GM18858 (cell line): ENCODE data around the gene AACS.
"Not testable (repeated sequence)": the region's sequence is repeated elsewhere in the genome, so short reads cannot be mapped to it uniquely, and the experiment has no call there.

Experiments used
- ATAC-seq: cut with Tn5 transposase; IDR thresholded peaks from one replicate; pipeline ENCODE4 v1.9.1; 2021; ENCODE audit not compliant: unreplicated experiment

Gene AACS, protein sequence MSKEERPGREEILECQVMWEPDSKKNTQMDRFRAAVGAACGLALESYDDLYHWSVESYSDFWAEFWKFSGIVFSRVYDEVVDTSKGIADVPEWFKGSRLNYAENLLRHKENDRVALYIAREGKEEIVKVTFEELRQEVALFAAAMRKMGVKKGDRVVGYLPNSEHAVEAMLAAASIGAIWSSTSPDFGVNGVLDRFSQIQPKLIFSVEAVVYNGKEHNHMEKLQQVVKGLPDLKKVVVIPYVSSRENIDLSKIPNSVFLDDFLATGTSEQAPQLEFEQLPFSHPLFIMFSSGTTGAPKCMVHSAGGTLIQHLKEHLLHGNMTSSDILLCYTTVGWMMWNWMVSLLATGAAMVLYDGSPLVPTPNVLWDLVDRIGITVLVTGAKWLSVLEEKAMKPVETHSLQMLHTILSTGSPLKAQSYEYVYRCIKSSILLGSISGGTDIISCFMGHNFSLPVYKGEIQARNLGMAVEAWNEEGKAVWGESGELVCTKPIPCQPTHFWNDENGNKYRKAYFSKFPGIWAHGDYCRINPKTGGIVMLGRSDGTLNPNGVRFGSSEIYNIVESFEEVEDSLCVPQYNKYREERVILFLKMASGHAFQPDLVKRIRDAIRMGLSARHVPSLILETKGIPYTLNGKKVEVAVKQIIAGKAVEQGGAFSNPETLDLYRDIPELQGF

DNA sequence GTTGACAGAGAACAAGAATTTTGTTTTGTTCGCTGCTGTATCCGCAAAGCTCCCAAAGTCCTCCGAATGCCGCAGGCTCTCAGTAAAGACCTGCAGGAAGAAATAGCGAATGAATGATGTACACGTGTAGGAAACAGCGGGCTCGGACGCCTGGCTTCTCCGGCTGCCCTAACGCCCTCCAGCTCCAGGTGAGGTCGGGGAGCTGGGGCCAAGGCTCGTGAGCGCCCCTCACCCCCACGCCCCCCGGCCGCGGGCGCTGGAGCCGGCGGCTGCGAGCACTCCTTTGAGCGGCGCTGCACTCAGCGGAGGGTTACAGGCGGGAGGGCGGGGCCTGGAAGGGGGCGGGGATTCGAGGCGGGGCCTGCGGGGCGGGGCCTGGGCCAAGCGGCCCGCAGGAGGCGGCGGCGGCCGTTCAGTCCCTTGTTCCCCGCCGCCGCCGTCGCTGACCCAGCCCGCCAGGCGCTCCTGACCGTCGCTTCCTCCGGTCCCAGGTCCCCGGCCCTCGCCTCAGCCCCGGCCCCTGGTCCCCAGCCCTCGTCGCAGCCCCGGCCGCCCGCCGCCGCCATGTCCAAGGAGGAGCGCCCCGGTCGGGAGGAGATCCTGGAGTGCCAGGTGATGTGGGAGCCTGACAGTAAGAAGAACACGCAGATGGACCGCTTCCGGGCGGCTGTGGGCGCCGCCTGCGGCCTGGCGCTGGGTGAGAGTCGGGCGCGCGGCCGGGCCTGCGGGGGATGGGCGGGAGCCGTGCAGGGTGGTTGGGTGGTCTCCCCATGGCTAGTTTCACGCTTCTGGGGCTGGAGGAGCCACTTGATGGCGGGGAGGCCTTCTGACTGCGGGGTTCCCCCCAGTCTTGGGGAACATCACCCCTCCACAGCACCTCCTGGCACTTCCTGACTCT is at the start of gene AACS:
TSS of gene AACS (plus strand) at position 415 of the 898 bp plus-strand sequence. CDS start at position 565, 150 bp downstream.
- peak; percentile 75 for ATAC-seq

DNA sequence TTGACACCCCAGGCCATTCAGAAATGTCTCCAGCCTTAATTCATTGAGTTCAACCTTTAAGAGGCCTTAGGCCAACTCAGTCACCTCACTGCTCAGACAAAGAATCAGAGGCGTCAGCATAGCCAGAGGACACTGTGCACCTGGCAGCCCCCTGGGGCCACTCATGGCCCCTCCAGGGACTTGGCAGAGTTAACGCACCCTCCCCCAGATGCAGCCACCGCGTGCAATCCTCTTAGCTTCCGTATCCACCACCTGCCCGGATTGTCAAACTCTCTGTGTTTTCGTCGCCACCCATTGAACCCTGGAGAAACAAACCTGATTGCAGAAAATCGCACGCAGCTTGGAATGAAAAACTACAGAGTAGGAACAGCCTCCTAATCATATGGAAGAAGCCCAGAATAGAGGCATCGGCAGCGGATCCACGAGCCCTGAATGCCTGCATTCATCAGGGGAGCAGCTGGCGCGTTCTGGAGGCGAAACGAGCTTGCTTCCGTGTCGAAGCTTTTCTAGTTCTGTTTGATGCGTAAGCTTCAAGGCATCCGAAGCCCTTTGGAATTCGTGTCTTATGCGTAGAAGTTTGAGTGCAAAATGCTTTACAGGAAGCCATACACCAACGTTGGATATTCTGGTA is 49.4 kb upstream of the AACS start:
- ATAC-seq: no peak

DNA sequence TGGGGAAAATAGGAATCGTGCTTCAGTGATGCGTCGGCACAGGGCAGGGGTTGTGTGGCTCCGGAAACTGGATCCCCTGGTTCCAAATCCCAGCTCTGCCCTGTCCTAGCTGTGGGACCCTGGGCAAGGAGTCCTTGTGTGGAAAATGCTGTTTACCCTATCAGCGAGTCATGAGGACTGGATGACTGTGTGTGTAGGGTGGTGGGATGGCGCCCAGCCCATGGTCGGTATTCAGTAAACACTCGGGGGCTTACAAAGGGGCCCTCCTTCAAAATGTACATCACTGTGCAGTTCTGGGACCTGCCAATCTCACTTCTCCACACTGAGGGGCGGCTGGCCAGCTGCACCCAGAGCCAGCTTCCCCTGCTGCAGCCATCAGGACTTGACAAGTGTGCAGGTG is 47.4 kb upstream of the AACS start:
- no peak for ATAC-seq

DNA sequence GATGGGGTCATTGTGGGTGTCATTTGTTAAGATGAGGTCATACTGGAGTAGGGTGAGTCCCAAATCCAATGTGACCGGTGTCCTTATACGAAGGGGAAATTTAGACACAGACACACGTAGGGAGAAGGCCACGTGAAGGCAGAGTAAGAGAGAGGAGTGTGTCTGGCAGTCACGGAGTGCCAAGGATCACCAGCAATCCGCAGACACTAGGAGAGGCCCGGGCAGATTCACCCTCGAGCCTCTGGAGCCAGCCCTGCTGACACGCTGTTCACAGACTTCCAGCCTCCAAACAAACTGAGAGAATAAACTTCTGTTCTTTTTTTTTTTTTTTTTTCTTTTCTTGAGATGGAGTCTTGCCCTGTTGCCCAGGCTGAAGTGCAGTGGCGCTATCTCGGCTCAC is 46.9 kb upstream of the AACS start:
- ATAC-seq: no peak

DNA sequence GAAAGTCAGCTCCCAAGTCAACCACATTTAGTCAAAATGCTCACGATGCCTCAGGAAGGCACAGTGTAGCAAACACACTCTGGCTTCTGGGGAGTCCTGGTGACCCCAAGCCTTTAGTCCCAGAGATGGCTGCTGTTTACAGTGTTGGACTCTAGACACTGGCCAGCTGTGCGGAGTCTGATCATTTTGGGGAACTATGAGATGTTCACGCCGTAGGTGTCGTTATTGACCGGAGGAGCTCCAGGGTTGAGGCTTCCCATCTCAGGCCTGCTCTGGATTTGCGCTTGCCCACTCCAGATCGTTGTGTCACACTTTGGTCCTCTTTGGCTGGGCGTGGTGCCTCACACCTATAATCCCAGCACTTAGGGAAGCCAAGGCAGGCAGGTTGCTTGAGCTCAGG is 44.1 kb upstream of the AACS start:
- no peak for ATAC-seq

DNA sequence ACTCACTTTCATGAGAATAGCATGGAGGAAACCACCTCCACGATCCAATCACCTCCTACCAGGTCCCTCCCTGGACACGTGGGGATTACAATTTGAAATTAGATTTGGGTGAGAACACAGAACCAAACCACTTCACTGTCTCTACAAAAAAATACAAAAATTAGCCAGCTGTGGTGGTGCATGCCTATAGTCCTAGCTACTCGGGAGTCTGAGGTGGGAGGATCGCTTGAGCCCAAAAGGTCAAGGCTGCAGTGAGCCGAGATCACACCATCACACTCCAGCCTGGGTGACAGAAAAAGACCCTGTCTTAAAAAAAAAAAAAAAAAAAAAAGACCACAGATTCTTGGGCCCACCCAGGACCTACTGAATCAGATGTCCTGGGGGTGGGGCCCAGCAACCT is 43.5 kb upstream of the AACS start:
- ATAC-seq: no peak

DNA sequence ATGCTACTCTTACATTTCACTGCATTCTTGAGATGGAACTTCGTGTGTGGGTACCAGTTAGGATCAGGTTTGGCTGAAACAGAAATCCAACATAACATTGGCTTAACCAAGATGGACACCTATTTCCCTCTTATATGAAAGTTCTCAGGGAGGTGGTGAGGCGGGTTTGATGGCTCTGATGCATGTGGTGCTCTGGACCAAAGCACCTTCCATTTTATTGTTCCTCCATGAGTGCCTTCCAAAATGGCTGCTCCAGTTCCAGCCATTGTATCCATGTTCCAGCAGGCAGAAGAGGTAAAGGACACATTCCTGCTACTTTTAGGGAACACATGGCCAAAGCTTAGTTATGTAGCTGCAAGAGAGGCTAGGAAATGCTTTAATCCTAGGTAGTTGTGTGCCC is 42.2 kb upstream of the AACS start:
- no peak for ATAC-seq

DNA sequence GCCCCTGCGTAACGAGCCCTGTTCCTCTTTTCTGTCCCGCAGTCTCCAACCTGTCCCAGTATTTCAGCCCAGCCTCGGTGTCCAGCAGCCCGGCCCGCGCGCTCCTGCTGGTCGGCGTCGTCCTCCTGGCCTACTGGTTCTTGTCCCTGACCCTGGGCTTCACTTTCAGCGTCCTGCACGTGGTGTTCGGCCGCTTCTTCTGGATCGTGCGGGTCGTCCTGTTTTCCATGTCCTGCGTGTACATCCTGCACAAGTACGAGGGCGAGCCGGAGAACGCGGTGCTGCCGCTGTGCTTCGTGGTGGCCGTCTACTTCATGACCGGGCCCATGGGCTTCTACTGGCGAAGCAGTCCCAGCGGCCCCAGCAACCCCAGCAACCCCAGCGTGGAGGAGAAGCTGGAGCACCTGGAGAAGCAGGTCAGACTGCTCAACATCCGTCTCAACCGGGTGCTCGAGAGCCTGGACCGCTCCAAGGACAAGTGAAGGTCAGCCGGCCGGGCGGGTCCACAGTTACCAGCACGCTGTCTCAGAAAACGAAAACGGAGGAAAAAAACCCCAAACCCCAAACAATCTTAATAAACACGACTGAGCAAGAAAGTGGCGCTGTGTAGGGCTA is 40.2 kb upstream of the AACS start:
- ATAC-seq: no peak

DNA sequence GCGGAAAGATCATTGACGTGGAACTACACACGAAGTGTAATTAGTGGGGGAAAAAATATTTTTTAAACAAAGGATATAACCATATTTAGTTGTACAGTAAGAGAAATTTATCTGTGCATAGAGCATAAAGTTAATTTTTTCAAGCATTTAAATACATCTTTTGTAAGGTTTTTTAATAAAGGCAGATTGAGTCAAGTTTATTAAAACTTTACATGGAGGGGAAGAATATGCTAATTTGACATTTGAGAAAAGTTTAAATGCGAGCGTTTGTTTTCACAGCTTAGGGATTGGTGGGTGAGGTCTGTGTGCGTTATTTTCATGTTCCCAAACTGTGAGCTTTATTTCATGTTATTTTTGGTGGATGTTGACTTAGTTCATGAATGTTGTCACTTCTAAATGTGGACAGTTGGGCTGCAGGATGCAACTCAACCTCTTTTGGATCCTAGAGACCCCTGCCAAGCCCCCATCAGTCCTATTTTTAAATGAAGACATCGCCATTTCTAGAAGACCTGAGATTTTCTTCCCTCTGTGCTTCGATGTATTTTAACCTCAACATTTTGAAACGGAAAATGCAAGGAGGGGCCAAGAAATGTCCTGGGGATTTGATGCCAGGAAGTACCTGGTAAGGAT is 39.5 kb upstream of the AACS start:
- ATAC-seq: no peak

DNA sequence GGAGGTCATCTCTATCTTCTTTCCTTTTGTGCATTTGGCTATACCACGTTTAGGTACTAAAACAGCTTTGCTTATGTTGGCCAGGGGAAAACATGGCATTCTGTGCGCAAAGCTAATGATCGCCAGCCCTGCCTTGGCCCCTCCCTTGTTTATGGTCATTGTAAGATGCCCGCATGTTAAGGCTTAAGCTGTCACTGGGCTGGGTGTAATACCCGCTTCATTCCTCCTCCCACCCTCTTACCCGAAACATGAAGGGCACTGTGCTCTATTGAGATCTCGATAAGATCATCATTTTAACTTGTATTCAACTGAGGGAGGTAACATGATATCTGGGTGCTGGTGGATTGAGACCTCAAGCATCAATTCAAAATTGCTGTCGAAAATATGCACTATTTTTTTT is 37.1 kb upstream of the AACS start:
- no peak for ATAC-seq

DNA sequence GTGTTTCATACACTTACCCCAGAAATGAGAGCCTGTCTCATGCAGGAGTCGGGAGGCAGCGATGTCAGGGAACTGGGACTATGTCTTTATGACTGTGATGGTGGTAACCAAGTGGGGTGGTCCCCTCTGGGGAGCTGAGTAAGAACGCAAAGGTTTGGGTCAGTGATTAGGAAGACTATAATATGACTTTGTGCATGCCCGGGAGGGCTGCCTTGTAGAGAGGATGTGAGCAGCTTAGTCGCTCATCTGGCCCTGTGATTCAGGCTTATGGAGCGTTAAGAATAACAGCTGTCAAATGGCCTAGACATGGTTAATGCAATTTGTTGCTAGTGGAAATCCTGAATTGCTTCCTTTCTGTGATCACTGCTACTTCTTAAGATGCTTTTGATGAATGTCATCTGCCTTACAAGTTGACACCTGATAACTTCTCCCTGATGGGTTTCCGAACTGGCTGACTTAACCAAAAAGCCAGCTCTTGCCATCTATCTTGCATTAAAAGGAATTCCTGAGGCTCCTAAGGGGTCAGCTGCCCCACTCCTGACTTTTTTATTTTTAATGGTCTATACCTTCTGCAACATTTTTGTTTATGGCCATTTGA is 35.4 kb upstream of the AACS start:
- ATAC-seq: no peak

DNA sequence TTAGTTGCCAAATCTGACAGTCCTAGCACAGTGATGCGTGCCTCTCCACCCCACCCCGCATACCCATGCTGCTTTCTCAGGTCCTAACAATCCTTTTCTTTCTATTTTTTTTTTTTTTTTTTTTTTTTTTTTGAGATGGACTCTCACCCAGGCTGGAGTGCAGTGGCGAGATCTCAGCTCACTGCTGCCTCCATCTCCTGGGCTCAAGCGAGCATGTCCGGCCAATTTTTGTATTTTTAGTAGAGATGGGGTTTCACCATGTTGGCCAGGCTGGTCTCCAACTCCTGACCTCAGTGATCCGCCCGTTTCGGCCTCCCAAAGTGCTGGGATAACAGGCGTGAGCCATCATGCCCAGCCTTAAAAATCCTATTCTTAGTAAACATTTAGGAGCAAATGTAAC is 33.8 kb upstream of the AACS start:
- not testable (repeated sequence) for ATAC-seq

DNA sequence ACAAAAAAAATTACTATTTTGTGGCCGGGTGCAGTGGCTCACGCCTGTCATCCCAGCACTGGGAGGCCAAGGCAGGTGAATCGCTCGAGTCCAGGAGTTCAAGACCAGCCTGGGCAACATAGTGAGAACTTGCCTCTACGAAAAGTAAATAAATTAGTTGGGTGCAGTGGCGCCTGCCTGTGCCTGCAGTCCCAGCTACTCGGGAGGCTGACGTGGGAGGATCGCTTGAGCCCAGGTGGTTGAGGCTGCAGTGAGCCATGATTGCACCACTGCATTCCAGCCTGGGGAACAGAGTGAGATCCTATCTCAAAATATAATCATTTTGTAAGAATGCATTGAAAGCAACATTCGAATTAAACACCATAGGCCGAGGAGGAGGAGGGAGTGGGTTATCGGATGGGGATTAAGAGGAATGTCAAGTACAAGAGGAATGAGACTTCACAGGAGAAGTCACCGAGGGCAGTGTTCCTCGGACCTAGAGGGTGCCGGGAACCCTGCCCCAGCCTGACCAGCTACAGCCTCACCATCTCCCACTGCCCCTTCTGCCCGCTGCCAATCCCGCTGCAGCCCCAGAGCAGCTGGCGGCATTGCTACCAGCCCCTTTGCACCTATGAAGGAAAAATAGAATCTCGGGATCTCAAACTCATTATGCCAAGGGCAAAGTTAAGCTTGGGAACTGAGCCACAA is 32.6 kb upstream of the AACS start:
- ATAC-seq: no peak

DNA sequence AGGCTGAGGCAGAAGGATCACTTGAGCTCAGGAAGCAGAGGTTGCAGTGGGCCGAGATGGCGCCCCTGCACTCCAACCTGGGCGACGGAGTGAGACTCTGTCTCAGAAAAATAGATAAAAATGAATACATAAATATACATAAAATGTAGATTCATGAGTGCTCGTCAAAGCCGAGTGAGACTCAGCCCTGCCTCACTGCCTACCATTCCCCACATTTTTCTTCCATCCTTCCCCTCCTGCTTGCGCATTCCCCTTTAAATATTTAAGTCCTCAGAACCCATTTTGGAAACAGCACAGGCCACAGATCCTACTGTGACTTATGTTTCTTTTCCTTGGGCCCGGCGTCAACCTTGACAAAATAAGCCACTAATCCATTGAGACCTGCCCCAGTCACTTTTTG is 31.9 kb upstream of the AACS start:
- no peak for ATAC-seq

DNA sequence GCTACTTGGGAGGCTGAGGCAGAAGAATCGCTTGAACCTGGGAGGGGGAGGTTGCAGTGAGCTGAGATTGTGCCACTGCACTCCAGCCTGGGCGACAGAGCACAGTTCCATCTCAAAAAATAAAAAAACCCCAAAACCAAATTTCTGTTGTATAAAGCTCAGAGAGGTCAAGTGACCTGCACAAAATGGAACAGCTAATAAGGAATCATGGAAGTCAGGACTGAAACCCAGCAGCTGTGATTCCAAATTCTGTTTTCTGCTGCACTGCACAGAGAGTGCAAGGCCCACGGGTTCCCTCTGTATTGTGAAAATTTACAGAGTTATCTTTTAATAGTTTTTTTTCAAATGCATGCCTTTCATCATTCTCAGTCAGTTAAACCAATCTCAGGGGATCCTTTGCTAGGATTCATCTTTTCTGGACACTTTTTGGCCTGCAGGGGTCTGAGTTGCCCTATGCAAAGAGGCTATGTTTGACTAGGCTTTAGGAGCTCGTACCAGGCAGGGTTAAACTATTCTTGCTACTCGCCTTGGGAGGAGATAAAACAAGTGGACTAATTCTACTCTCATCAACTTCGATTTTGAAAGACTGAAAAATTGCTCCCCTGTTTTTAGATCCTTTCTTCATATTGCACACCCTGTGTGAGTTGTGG is 26.1 kb upstream of the AACS start:
- ATAC-seq: no peak

DNA sequence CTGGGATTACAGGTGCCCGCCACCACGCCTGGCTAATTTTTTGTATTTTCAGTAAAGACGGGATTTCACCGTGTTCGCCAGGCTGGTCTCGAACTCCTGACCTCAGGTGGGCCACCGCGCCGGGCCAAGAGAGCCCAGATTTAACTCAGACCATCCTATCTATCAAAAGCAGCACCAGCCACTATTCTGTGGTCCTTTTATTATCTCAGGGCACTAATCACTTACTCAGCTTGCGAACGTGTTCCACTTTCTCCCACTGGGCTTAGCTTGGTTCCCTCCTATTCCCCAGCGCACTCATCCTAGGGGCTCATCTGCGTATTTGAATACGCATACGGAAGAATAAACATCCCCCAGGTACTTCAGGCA is 16.2 kb upstream of the AACS start:
- no peak for ATAC-seq

DNA sequence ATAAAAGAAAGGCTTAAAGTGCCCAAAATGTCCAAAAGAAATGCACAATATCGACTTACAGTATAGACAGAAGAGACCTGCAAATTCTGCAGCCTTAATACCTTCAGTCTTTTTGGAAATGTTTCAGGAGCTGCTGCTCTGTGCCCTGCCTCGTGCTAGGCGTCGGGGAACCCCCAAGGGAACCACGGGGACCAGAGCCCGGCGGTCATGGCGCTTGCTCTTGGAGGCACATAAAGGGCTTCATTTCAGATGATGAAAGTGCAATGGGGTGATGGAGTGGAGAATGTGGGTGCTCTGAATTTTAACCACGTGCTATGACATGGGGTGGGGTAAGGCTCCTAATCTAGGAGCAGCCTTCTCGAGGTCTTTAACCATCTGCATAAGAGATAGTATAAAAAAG is 14.8 kb upstream of the AACS start:
- no peak for ATAC-seq

DNA sequence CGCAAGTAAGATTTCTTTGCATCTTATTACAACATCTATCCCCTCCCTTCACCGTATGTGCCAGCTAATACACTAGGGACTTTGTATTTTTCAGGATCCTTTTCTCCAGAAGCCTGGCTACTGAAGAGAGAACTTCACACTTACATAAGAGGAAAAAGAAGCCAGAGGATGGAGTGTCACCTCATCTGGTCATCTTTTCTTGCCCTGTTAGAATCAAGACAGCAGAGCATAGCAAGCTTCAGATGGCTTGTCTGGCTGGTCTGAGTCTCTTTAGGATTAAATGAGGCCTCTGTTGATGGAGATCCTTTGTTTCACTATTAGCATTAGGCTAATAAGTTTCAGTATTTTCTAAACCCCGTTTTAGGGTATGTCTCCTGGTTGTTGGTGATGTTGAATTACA is 14.4 kb upstream of the AACS start:
- ATAC-seq: no peak

DNA sequence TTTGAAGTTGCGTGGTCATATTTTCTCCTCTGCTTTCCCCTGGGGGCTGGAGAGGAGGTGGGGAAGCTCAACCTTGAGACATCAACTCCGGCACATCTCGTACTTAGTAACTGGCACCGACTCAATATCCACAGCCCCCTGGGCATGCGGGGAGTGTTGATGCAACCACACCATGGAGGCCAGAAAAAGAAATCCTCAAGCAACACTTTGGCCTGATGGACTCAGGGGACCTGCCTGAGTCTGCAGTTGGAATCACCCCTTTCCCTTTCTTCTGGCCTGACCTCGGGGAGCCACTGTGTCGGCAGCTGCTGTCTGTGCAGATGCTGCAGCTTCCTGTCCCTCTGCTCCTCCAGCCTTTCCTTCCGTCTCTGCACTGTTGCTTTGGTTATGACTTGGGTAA is 11.4 kb upstream of the AACS start:
- ATAC-seq: no peak
